Panc1 (cell line): ENCODE measurements around the gene TFB2M.

ENCODE experiments used
- CTCF ChIP-seq: fragments of 450-650 bp; IDR thresholded peaks from 2 replicates; pipeline ENCODE4 v1.5.1; 2017; ENCODE audit warnings: mild to moderate bottlenecking
- REST ChIP-seq, 2 experiments: IDR thresholded peaks; 2 replicates each; pipeline ENCODE4 v1.6.1; 2011 to 2012; ENCODE audit warnings: low read depth in 2 of 2, control low read depth in 1 of 2, low read length in 1 of 2, mild to moderate bottlenecking in 1 of 2, moderate library complexity in 1 of 2; ENCODE audit not compliant: insufficient read depth in 1 of 2

- TF ChIP-seq CTCF (no peak), REST (IDR thresholded peaks at IDR 0.05; ENCODE audit: insufficient read depth in 1 of 2, low read depth in 2 of 2, low read length in 1 of 2) (no peak)
Measured at GRCh38 chr1:246552110-246552509, 14.0 kb downstream of the TFB2M start.
